ENCODE data around the gene LRP2. TPM values are rescaled to one million over a fixed set of nuclear protein-coding genes. Genes with fewer than 3 reads are reported as not detected.

LRP2 gene
- total and polyA plus RNA-seq, 2 of the 8 experiments (the other 6 are each of a cell fraction or from before 2014, with no cell fraction given), result 2.0 to 2.9 TPM

DNA sequence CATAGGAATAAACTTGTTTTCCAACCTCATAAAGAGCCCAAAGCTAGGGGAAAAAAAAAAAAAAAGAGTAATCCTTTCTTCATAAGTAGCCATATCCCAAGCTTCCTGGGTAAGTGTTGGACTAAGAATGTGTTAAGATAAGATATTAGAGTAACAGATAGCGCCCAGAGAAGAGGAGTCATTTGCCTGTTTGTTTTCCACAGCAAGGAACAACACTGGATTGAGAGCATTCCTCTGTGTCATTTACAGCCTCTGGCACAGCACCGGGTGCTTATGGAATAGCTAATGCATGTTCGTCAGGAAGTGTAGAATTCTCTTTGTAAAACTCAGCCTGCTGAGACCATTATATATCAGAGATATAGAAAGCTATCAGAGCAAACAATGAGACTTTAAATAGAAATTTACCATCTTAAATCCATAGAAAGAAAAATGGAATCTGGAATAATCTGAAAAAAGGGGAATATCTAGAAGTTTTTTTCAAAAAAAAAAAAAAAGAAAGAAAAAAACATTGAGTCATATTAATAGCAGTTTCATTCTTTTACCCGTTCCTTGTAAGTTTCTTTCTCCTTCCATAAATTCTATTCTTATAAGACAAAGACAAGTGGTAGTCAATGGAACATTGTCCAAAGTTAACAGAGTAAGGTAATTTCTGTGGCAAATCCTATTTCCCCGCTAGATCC, 37.6 kb downstream of the LRP2 start:
- WGBS, 2 experiments (ENCODE audit: extremely low coverage in 1 of 2, insufficient coverage in 1 of 2, insufficient read length in 1 of 2, insufficient replicate concordance in 2 of 2, low coverage in 1 of 2, low lambda C conversion rate in 2 of 2, missing lambda C conversion rate in 1 of 2), result 85% methylated on average over 5 of the region's 5 CpGs; no CpG with 5 or more reads in 1 of the 2 experiments
- H2BK20ac ChIP-seq (ENCODE audit: low read length), result no peak overlapping the region
- no peaks in the 10 kb centered on the region for H3K23me2 ChIP-seq (ENCODE audit: low read depth, low read length)
- no peak overlapping the region for H3K4me2 ChIP-seq (ENCODE audit: insufficient read depth in 1 of 2, low read depth in 2 of 2, low read length in 2 of 2)
- no peak overlapping the region for H2BK120ac ChIP-seq (replicated peaks; ENCODE audit: low read depth, low read length)
- no peak overlapping the region for H3K9ac ChIP-seq (replicated peaks in 1 of 4; ENCODE audit: extremely low read depth in 1 of 4, low read depth in 3 of 4, low read length in 3 of 4)
- no peaks in the 10 kb centered on the region for H4K20me1 ChIP-seq (replicated peaks in 1 of 2; ENCODE audit: control insufficient read depth in 1 of 2, insufficient read depth in 2 of 2, low read length in 2 of 2)
- no peak overlapping the region for H3K4ac ChIP-seq (replicated peaks; ENCODE audit: insufficient read length, low read depth, low read length)
- no peak overlapping the region for H4K91ac ChIP-seq (replicated peaks; ENCODE audit: insufficient read length, low read length)
- DNase-seq (ENCODE audit: low read depth in 1 of 2, low spot score in 2 of 2) (no peak), FAIRE-seq (no peak)
- no peak overlapping the region for H3K56ac ChIP-seq (replicated peaks; ENCODE audit: insufficient read length, low read depth, low read length)
- no peak overlapping the region for H4K8ac ChIP-seq (ENCODE audit: extremely low read depth, insufficient read depth, low read length)
- H3K4me3 ChIP-seq (ENCODE audit: extremely low read depth in 1 of 4, insufficient read depth in 2 of 4, low read depth in 3 of 4, low read length in 4 of 4), result no peak overlapping the region
- peaks cover 0 to 3% of the 10 kb centered on the region in 2 experiments; a peak in 1 of 4 replicates for H3K9me3 ChIP-seq (ENCODE audit: insufficient read depth in 2 of 2, low read depth in 1 of 2, low read length in 1 of 2)
- no peak overlapping the region for H3K23ac ChIP-seq (ENCODE audit: insufficient read length)
- ChIA-PET CTCF (ENCODE audit: partially characterized antibody) (interaction anchor here (0.6 to 0.8 kb wide), 3 partner anchors 33 to 842 kb away, joined by 3 to 4 read pairs (median 3); no protein-coding TSS in a partner anchor), POLR2A (ENCODE audit: partially characterized antibody) (no interaction called here)
- no peak overlapping the region for H3K18ac ChIP-seq (ENCODE audit: extremely low read depth, low read length)
- no peak overlapping the region for H2BK5ac ChIP-seq (ENCODE audit: low read depth, low read length)
- H2AFZ ChIP-seq (ENCODE audit: low read length), result no peak overlapping the region
- no peak overlapping the region for H2AK5ac ChIP-seq (ENCODE audit: low read depth, low read length)
- no peak overlapping the region for H2BK12ac ChIP-seq (ENCODE audit: low read depth, low read length)
- no peaks in the 10 kb centered on the region for H3K79me1 ChIP-seq (ENCODE audit: low read depth, low read length)
- no peaks in the 10 kb centered on the region for H3K79me2 ChIP-seq (ENCODE audit: control insufficient read depth in 1 of 2, insufficient read depth in 2 of 2, low read length in 2 of 2)
- H3K4me1 ChIP-seq (replicated peaks in 1 of 4; ENCODE audit: control insufficient read depth in 3 of 4, insufficient read depth in 4 of 4, low read length in 3 of 4), result no peaks in the 10 kb centered on the region
- no peak overlapping the region for H3K27ac ChIP-seq (ENCODE audit: low read depth, low read length)
- no peaks in the 10 kb centered on the region for H3K36me3 ChIP-seq (ENCODE audit: control insufficient read depth in 2 of 4, insufficient read depth in 4 of 4, low read length in 3 of 4)
- no peaks in the 10 kb centered on the region for H3K27me3 ChIP-seq (replicated peaks in 1 of 4; ENCODE audit: control insufficient read depth in 3 of 4, extremely low read depth in 1 of 4, insufficient read depth in 3 of 4, low read length in 3 of 4)
- H4K5ac ChIP-seq (ENCODE audit: insufficient read length, low read depth, low read length), result no peak overlapping the region
- H2BK15ac ChIP-seq (ENCODE audit: low read length), result no peak overlapping the region
- no peak overlapping the region for H3K14ac ChIP-seq (ENCODE audit: insufficient read length)
- no peak for TF ChIP-seq SP2 (IDR thresholded peaks at IDR 0.05; ENCODE audit: low read length)
- TF ChIP-seq KDM1A (IDR thresholded peaks at IDR 0.05; ENCODE audit: borderline replicate concordance, low read length), result no peak
- no peak for TF ChIP-seq CEBPB (IDR thresholded peaks at IDR 0.05; ENCODE audit: low read depth, low read length)
- no peak for TF ChIP-seq SRF (IDR thresholded peaks at IDR 0.05; ENCODE audit: low read depth, low read length)
- no peak for TF ChIP-seq SP4 (IDR thresholded peaks at IDR 0.05; ENCODE audit: low read length)
- TF ChIP-seq GTF2F1 (IDR thresholded peaks at IDR 0.05; ENCODE audit: borderline replicate concordance, low read depth, low read length), result no peak
- no peak for TF ChIP-seq JUND (IDR thresholded peaks at IDR 0.05; ENCODE audit: low read length)
- TF ChIP-seq, protein P1, sequence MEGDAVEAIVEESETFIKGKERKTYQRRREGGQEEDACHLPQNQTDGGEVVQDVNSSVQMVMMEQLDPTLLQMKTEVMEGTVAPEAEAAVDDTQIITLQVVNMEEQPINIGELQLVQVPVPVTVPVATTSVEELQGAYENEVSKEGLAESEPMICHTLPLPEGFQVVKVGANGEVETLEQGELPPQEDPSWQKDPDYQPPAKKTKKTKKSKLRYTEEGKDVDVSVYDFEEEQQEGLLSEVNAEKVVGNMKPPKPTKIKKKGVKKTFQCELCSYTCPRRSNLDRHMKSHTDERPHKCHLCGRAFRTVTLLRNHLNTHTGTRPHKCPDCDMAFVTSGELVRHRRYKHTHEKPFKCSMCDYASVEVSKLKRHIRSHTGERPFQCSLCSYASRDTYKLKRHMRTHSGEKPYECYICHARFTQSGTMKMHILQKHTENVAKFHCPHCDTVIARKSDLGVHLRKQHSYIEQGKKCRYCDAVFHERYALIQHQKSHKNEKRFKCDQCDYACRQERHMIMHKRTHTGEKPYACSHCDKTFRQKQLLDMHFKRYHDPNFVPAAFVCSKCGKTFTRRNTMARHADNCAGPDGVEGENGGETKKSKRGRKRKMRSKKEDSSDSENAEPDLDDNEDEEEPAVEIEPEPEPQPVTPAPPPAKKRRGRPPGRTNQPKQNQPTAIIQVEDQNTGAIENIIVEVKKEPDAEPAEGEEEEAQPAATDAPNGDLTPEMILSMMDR (IDR thresholded peaks at IDR 0.05; ENCODE audit: control extremely low read depth in 1 of 3, insufficient read depth in 1 of 3, low read depth in 1 of 3, low read length in 3 of 3), result no peak
- no peak for TF ChIP-seq SIN3A (conservative IDR thresholded peaks at IDR 0.05 in 1 of 2, IDR thresholded peaks at IDR 0.05 in 1 of 2; ENCODE audit: low read depth in 1 of 2, low read length in 2 of 2)
- no peak for TF ChIP-seq RXRA (IDR thresholded peaks at IDR 0.05; ENCODE audit: insufficient read depth, low read depth, low read length)
- no peak for TF ChIP-seq TAF7 (optimal IDR thresholded peaks at IDR 0.05; ENCODE audit: borderline replicate concordance, low read depth, low read length)

All from H1 (cell line).